Gastrocnemius medialis (tissue), 4 donors: Measurements from ENCODE around the gene WNK4. TPM values are rescaled to one million over a fixed set of nuclear protein-coding genes. Genes with fewer than 3 reads are reported as not detected.

ENCODE experiments used
- ATAC-seq, 2 donors: fragments of 150-250 bp; one replicate each; pipeline ENCODE4 v1.9.1; 2016
- DNase-seq, 2 donors: peaks; one replicate each; pipeline ENCODE4 v3.0.0-alpha.2; 2019
- H3K27ac ChIP-seq, 4 donors: fragments of 200-600 bp; sonication (generic); 1 replicate in 1 of 4; 2 replicates in 3 of 4; pipeline ENCODE4 v1.5.1; 2016 to 2018; ENCODE audit warnings: mild to moderate bottlenecking in 2 of 4, moderate library complexity in 1 of 4
- H3K27me3 ChIP-seq, 3 donors: fragments of 200-600 bp; sonication (generic) in 2 of 3; 1 replicate in 1 of 3; 2 replicates in 2 of 3; pipeline versions ENCODE4 v1.5.1 to v1.6.0; 2016 to 2019; ENCODE audit warnings: mild to moderate bottlenecking in 1 of 3, moderate library complexity in 1 of 3
- H3K36me3 ChIP-seq, 2 donors: fragments of 200-600 bp; sonication (generic) in 1 of 2; one replicate each; pipeline ENCODE4 v1.5.1; 2017 to 2018
- H3K4me1 ChIP-seq, 2 donors: fragments of 200-600 bp; sonication (generic) in 1 of 2; one replicate each; pipeline ENCODE4 v1.5.1; 2016 to 2017; ENCODE audit warnings: mild to moderate bottlenecking in 2 of 2
- H3K4me3 ChIP-seq, 4 donors: fragments of 200-600 bp; sonication (generic) in 3 of 4; 1 replicate in 1 of 4; 2 replicates in 3 of 4; pipeline ENCODE4 v1.5.1; 2016 to 2019; ENCODE audit warnings: mild to moderate bottlenecking in 2 of 4
- H3K9me3 ChIP-seq, 3 donors: fragments of 200-600 bp; sonication (generic) in 2 of 3; 1 replicate in 1 of 3; 2 replicates in 2 of 3; pipeline ENCODE4 v1.5.1; 2016 to 2019
- CTCF ChIP-seq, 5 experiments: fragments of 450-650 bp in 3 of 5; fragments of 200-600 bp in 2 of 5; sonication (generic) in 2 of 5; IDR thresholded peaks in 4 of 5; conservative IDR thresholded peaks in 1 of 5; 1 replicate in 4 of 5; 2 replicates in 1 of 5; pipeline ENCODE4 v1.5.1; 2016 to 2019; ENCODE audit warnings: antibody characterized with exemption in 5 of 5, mild to moderate bottlenecking in 3 of 5, moderate library complexity in 3 of 5
- POLR2A ChIP-seq, 2 donors: fragments of 450-650 bp; IDR thresholded peaks; one replicate each; pipeline ENCODE4 v1.6.1; 2017; ENCODE audit warnings: antibody characterized with exemption in 2 of 2, mild to moderate bottlenecking in 2 of 2, moderate library complexity in 2 of 2
- in situ Hi-C, 4 donors: fragments of 200-750 bp; cut with MboI; loops; one replicate each; pipeline versions ENCODE4 v1.15.0 to v1.8.0; 2017; ENCODE audit warnings: low sequenced_read_pairs in 4 of 4
- intact Hi-C: fragments of 100-400 bp; cut with DNase I; formaldehyde crosslinking; loops from one replicate; pipeline ENCODE4 v1.15.1; 2023; ENCODE audit warnings: low total_unique reads
- total RNA-seq, 4 donors: library from RNA; depleted of rRNA; stranded (reverse); fragments of >200 nt; gene quantifications; one replicate each; pipeline versions ENCODE4 v1.1.0 to v1.2.3, GENCODE V29; 2016

Gene WNK4
- total RNA-seq, 4 donors from 2014 or later: not detected

- Histone ChIP-seq H3K36me3 (peaks cover 0 to 22% of the 10 kb centered on the region in 2 donors), H3K27ac (no peak overlapping the region), H3K4me3 (no peak overlapping the region), H3K4me1 (peaks cover 0 to 5% of the 10 kb centered on the region in 2 donors), H3K9me3 (no peaks in the 10 kb centered on the region), H3K27me3 (peaks cover 63 to 69% (median 65%) of the 10 kb centered on the region in 3 donors)
- in situ Hi-C loops: no loop called here
- TF ChIP-seq CTCF (IDR thresholded peaks at IDR 0.05 in 4 of 5, conservative IDR thresholded peaks at IDR 0.05 in 1 of 5): no peak
- no peak for TF ChIP-seq POLR2A (IDR thresholded peaks at IDR 0.05)
- DNase-seq: no peak
- intact Hi-C loops: no loop called here
- ATAC-seq: no peak
These were observed 2.0 kb downstream of the WNK4 start for GRCh38 chr17:42782166-42783061.

- DNase-seq (no peak), ATAC-seq (no peak)
- H3K36me3 ChIP-seq: peaks cover 0 to 14% of the 10 kb centered on the region in 2 donors
- no peak overlapping the region for H3K4me3 ChIP-seq
- no peak for TF ChIP-seq POLR2A (IDR thresholded peaks at IDR 0.05)
- TF ChIP-seq CTCF (IDR thresholded peaks at IDR 0.05 in 4 of 5, conservative IDR thresholded peaks at IDR 0.05 in 1 of 5): no peak
- H3K27me3 ChIP-seq: peaks cover 63 to 71% (median 71%) of the 10 kb centered on the region in 3 donors
- in situ Hi-C loops (no loop called here), intact Hi-C loops (no loop called here)
- H3K4me1 ChIP-seq: peaks cover 0 to 5% of the 10 kb centered on the region in 2 donors
- no peak overlapping the region for H3K27ac ChIP-seq
- H3K9me3 ChIP-seq: no peaks in the 10 kb centered on the region
These were observed 2.8 kb downstream of the WNK4 start for GRCh38 chr17:42783062-42783790.

GRCh38 chr17:42783791-42784138, 3.4 kb downstream of the WNK4 start:
- Histone ChIP-seq H3K4me3 (no peak overlapping the region), H3K27ac (no peak overlapping the region), H3K9me3 (no peaks in the 10 kb centered on the region), H3K36me3 (peaks cover 0 to 8% of the 10 kb centered on the region in 2 donors), H3K27me3 (peaks cover 63 to 72% (median 71%) of the 10 kb centered on the region in 3 donors), H3K4me1 (peaks cover 0 to 5% of the 10 kb centered on the region in 2 donors)
- in situ Hi-C loops: no loop called here
- ATAC-seq (no peak), DNase-seq (no peak)
- TF ChIP-seq POLR2A (IDR thresholded peaks at IDR 0.05) (no peak), CTCF (IDR thresholded peaks at IDR 0.05 in 4 of 5, conservative IDR thresholded peaks at IDR 0.05 in 1 of 5) (no peak)
- intact Hi-C loops: no loop called here

- in situ Hi-C loops: no loop called here
- Histone ChIP-seq H3K36me3 (peaks cover 0 to 2% of the 10 kb centered on the region in 2 donors), H3K4me1 (peaks cover 0 to 5% of the 10 kb centered on the region in 2 donors), H3K4me3 (no peak overlapping the region), H3K27ac (no peak overlapping the region), H3K9me3 (no peaks in the 10 kb centered on the region), H3K27me3 (peaks cover 63 to 72% (median 71%) of the 10 kb centered on the region in 3 donors)
- TF ChIP-seq CTCF (IDR thresholded peaks at IDR 0.05 in 4 of 5, conservative IDR thresholded peaks at IDR 0.05 in 1 of 5) (no peak), POLR2A (IDR thresholded peaks at IDR 0.05) (no peak)
- ATAC-seq (no peak), DNase-seq (no peak)
- intact Hi-C loops: no loop called here
These were observed 4.0 kb downstream of the WNK4 start for GRCh38 chr17:42784409-42784808.
